HEK293 (cell line): Measurements from ENCODE around the gene CADPS.

Experiments
- SALL2 ChIP-seq: fragments of 450-650 bp; formaldehyde crosslinking; IDR thresholded peaks from 2 replicates; pipeline ENCODE4 v1.5.0; 2017; ENCODE audit warnings: missing biosample characterization, mild to moderate bottlenecking, missing genetic modification characterization, borderline replicate concordance
- SCRT2 ChIP-seq: fragments of 450-650 bp; formaldehyde crosslinking; IDR thresholded peaks from 2 replicates; pipeline ENCODE4 v1.5.1; 2016; ENCODE audit warnings: missing biosample characterization, missing genetic modification characterization
- ZFP37 ChIP-seq: fragments of 450-650 bp; formaldehyde crosslinking; IDR thresholded peaks from 2 replicates; pipeline ENCODE4 v1.5.1; 2016; ENCODE audit warnings: missing biosample characterization, missing genetic modification characterization
- ZNF221 ChIP-seq: fragments of 450-650 bp; formaldehyde crosslinking; IDR thresholded peaks from 2 replicates; pipeline ENCODE4 v1.5.1; 2017; ENCODE audit warnings: missing biosample characterization, missing genetic modification characterization, borderline replicate concordance
- ZNF23 ChIP-seq: fragments of 450-650 bp; formaldehyde crosslinking; IDR thresholded peaks from 2 replicates; pipeline ENCODE4 v1.5.1; 2016; ENCODE audit warnings: missing biosample characterization, missing genetic modification characterization, borderline replicate concordance
- ZNF529 ChIP-seq: fragments of 450-650 bp; formaldehyde crosslinking; IDR thresholded peaks from 2 replicates; pipeline ENCODE4 v1.5.1; 2017; ENCODE audit warnings: missing genetic modification characterization, missing biosample characterization; ENCODE audit not compliant: insufficient replicate concordance
- ZNF629 ChIP-seq: fragments of 450-650 bp; formaldehyde crosslinking; IDR thresholded peaks from 2 replicates; pipeline ENCODE4 v1.5.1; 2017; ENCODE audit warnings: missing biosample characterization, missing genetic modification characterization
- TF ChIP-seq, protein P1 (sequence below): fragments of 450-650 bp; formaldehyde crosslinking; IDR thresholded peaks from 2 replicates; pipeline ENCODE4 v1.5.1; 2017; ENCODE audit warnings: missing biosample characterization, mild to moderate bottlenecking, missing genetic modification characterization, moderate library complexity
- TF ChIP-seq, protein P2 (sequence below): fragments of 450-650 bp; formaldehyde crosslinking; IDR thresholded peaks from 2 replicates; pipeline ENCODE4 v1.5.1; 2016; ENCODE audit warnings: missing biosample characterization, missing genetic modification characterization

GRCh38 chr3:62363275-62363674 lies 511.9 kb downstream of the CADPS start:
- TF ChIP-seq ZNF629 (tag by site-specific recombination), result no peak
- TF ChIP-seq, protein P1, sequence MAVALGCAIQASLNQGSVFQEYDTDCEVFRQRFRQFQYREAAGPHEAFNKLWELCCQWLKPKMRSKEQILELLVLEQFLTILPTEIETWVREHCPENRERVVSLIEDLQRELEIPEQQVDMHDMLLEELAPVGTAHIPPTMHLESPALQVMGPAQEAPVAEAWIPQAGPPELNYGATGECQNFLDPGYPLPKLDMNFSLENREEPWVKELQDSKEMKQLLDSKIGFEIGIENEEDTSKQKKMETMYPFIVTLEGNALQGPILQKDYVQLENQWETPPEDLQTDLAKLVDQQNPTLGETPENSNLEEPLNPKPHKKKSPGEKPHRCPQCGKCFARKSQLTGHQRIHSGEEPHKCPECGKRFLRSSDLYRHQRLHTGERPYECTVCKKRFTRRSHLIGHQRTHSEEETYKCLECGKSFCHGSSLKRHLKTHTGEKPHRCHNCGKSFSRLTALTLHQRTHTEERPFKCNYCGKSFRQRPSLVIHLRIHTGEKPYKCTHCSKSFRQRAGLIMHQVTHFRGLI, result no peak
- TF ChIP-seq, protein P2, sequence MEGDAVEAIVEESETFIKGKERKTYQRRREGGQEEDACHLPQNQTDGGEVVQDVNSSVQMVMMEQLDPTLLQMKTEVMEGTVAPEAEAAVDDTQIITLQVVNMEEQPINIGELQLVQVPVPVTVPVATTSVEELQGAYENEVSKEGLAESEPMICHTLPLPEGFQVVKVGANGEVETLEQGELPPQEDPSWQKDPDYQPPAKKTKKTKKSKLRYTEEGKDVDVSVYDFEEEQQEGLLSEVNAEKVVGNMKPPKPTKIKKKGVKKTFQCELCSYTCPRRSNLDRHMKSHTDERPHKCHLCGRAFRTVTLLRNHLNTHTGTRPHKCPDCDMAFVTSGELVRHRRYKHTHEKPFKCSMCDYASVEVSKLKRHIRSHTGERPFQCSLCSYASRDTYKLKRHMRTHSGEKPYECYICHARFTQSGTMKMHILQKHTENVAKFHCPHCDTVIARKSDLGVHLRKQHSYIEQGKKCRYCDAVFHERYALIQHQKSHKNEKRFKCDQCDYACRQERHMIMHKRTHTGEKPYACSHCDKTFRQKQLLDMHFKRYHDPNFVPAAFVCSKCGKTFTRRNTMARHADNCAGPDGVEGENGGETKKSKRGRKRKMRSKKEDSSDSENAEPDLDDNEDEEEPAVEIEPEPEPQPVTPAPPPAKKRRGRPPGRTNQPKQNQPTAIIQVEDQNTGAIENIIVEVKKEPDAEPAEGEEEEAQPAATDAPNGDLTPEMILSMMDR, result no peak
- TF ChIP-seq ZNF529 (tag by site-specific recombination), result no peak
- TF ChIP-seq ZNF221, result no peak
- no peak for TF ChIP-seq SCRT2 (tag by site-specific recombination)
- TF ChIP-seq SALL2 (tag by site-specific recombination), result no peak
- no peak for TF ChIP-seq ZNF23 (tag by site-specific recombination)
- no peak for TF ChIP-seq ZFP37 (tag by site-specific recombination)
